Heart right ventricle (tissue), 16 donors: ENCODE measurements around the gene TYK2. TPM values are rescaled to one million over a fixed set of nuclear protein-coding genes. Genes with fewer than 3 reads are reported as not detected.
"Not testable (repeated sequence)": the region's sequence is repeated elsewhere in the genome, so short reads cannot be mapped to it uniquely, and the experiment has no call there.

Experiments
- ATAC-seq, 8 donors: fragments of 200-7000 bp; cut with Tn5 transposase; one replicate each; pipeline ENCODE4 v1.9.1; 2020; ENCODE audit warnings: mild to moderate bottlenecking in 8 of 8, moderate library complexity in 8 of 8, moderate number of reproducible peaks in 1 of 8
- DNase-seq, 2 donors: peaks; one replicate each; pipeline ENCODE4 v3.0.0-alpha.2; 2020
- H3K27ac ChIP-seq, 10 donors: fragments of 200-600 bp; sonication (generic) in 2 of 10; one replicate each; pipeline versions ENCODE4 v1.5.0 to v1.8.0; 2020 to 2022; ENCODE audit warnings: mild to moderate bottlenecking in 3 of 10
- H3K27me3 ChIP-seq, 7 donors: fragments of 200-600 bp; one replicate each; pipeline ENCODE4 v1.8.0; 2021 to 2022; ENCODE audit warnings: mild to moderate bottlenecking in 2 of 7
- H3K36me3 ChIP-seq, 9 donors: fragments of 200-600 bp; sonication (generic) in 1 of 9; one replicate each; pipeline versions ENCODE4 v1.5.0 to v1.8.0; 2020 to 2022; ENCODE audit warnings: mild to moderate bottlenecking in 2 of 9
- H3K4me1 ChIP-seq, 9 donors: fragments of 200-600 bp; sonication (generic) in 1 of 9; one replicate each; pipeline versions ENCODE4 v1.5.0 to v1.8.0; 2020 to 2022; ENCODE audit warnings: mild to moderate bottlenecking in 4 of 9
- H3K4me3 ChIP-seq, 10 donors: fragments of 200-600 bp; sonication (generic) in 2 of 10; one replicate each; pipeline versions ENCODE4 v1.5.0 to v1.8.0; 2020 to 2022; ENCODE audit warnings: mild to moderate bottlenecking in 7 of 10, moderate library complexity in 2 of 10
- H3K9me3 ChIP-seq, 11 donors: fragments of 200-600 bp in 10 of 11; sonication (generic) in 2 of 11; one replicate each; pipeline versions ENCODE4 v1.5.0 to v1.8.0; 2013 to 2022; ENCODE audit warnings: mild to moderate bottlenecking in 2 of 11, control low read depth in 1 of 11, moderate library complexity in 1 of 11
- WGBS, 2 donors: extraction: QIAGEN DNeasy Blood & Tissue Kit; methylation state at CpG; one replicate each; pipeline ENCODE4 v1.1.7; 2013; ENCODE audit warnings: inconsistent platforms in 1 of 2; 5-methylcytosine and 5-hydroxymethylcytosine counted together
- intact Hi-C, 10 donors: fragments of 100-400 bp; cut with DNase I; formaldehyde crosslinking; loops; one replicate each; pipeline versions ENCODE4 v1.11.1 to v1.14.2; 2022
- polyA plus RNA-seq, 2 donors: library from polyadenylated mRNA; stranded (reverse); fragments of 200-250 nt; gene quantifications; one replicate each; pipeline ENCODE4 v1.2.3, GENCODE V29; 2013
- total RNA-seq, 10 donors: library from RNA; stranded (reverse); fragmentation: NEBNext Ultra II Directional in 3 of 10; extraction: Animal tissue kit (Norgen Biotek cat#: 25700) in 3 of 10; gene quantifications; one replicate each; pipeline versions ENCODE4 v1.2.1 to v1.2.4, GENCODE V29; 2021 to 2023
- TF ChIP-seq, protein P1 (sequence below), 9 donors: fragments of 200-600 bp; sonication (generic) in 2 of 9; IDR thresholded peaks; one replicate each; pipeline versions ENCODE4 v1.5.0 to v1.8.0; 2021 to 2022; ENCODE audit warnings: antibody characterized with exemption in 9 of 9, mild to moderate bottlenecking in 5 of 9, moderate library complexity in 1 of 9
- donor health status: Arrhythmogenic right ventricular cardiomyopathy.
- donor health status: ischemic (EF 13 %, LVEDD 7.1; RV severe dilation, severe dysfunction).
- donor health status: healthy with polysubstance abuse.
- donor health status: DM: no; HTN: yes; CAD: no.
- donor health status: DM: no; HTN: no; CAD: no.
- donor health status: ischemic (EF 25% LVEDD 6.9; RV normal size, moderate dysfunction).
- donor health status: ischemic (EF 25% LVEDD 5.7; RV mildly dilated, moderate dysfunction).
- donor health status: healthy.
- donor health status: DM: yes; HTN: yes; CAD: no.
- donor health status: Ischemic cardiomyopathy.
- donor health status: ischemic (EF 35%, LVEDD 5.7; RV mildly dilated, moderate dysfunction).
- donor health status: nonischemic (EF 11% LVEDD 7.7; RV severe dilation, severe dysfunction).
- donor health status: DM: yes; HTN: yes; CAD: no.
- donor health status: PGD.
- donor health status: ischemic (EF 29% LVEDD 5.4; RV normal size, mild dysfunction).
- donor health status: nonischemic (EF 23%, LVEDD 6.1; RV moderate dilation, normal function).

The TYK2 gene
- total and polyA plus RNA-seq, 12 donors: 37.0 to 182 (median 57.8) TPM

DNA sequence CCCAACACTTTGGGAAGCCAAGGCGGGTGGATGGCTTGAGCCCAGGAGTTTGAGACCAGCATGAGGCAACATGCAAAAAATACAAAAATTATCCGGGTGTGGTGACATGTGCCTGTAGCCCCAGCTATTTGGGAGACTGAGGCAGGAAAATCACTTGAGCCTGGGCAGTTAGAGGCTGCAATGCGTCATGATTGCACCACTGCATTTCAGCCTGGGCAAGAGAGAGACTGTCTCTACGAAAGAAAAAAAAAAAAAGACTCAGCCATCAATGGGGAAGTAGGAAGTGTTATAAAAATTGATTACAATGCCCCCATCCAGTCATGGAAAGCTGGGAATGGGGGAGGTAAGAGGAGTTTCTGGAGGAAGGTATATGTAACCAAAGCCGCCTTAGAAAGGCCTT is 5.4 kb downstream of the TYK2 start:
- intact Hi-C loops: loop anchor here in 1 of 10 donors (5.0 kb wide), 1 partner anchor 38 kb away; the partner anchor contains the start of gene ICAM3
- Histone ChIP-seq H3K4me3 (no peak overlapping the region), H3K36me3 (peaks cover 0 to 79% (median 18%) of the 10 kb centered on the region in 9 donors), H3K4me1 (peaks cover 0 to 38% (median 13%) of the 10 kb centered on the region in 9 donors), H3K27ac (no peak overlapping the region), H3K27me3 (no peaks in the 10 kb centered on the region), H3K9me3 (no peaks in the 10 kb centered on the region)
- DNase-seq (no peak), ATAC-seq (no peak)
- TF ChIP-seq, protein P1, sequence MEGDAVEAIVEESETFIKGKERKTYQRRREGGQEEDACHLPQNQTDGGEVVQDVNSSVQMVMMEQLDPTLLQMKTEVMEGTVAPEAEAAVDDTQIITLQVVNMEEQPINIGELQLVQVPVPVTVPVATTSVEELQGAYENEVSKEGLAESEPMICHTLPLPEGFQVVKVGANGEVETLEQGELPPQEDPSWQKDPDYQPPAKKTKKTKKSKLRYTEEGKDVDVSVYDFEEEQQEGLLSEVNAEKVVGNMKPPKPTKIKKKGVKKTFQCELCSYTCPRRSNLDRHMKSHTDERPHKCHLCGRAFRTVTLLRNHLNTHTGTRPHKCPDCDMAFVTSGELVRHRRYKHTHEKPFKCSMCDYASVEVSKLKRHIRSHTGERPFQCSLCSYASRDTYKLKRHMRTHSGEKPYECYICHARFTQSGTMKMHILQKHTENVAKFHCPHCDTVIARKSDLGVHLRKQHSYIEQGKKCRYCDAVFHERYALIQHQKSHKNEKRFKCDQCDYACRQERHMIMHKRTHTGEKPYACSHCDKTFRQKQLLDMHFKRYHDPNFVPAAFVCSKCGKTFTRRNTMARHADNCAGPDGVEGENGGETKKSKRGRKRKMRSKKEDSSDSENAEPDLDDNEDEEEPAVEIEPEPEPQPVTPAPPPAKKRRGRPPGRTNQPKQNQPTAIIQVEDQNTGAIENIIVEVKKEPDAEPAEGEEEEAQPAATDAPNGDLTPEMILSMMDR (IDR thresholded peaks at IDR 0.05): no peak
- 89 to 91% methylated on average over 5 of the region's 5 CpGs for WGBS, 2 donors

DNA sequence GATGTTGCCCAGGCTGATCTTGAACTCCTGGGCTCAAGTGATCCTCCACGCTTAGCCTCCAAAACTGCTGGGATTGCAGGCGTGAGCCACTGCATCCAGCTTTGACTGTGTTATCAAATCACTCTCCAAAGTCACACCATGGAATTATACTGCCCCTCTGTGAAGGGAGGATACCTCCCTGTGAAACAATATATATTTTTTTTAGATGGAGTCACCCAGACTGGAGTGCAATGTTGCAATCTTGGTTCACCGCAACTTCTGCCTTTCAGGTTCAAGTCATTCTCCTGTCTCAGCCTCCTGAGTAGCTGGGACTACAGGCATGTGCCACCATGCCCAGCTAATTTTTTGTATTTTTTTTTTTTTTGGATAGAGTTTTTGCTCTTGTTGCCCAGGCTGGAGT is 7.7 kb downstream of the TYK2 start:
- Histone ChIP-seq H3K9me3 (no peaks in the 10 kb centered on the region), H3K4me1 (peaks cover 0 to 22% (median 0%) of the 10 kb centered on the region in 9 donors), H3K27me3 (no peaks in the 10 kb centered on the region), H3K4me3 (no peak overlapping the region), H3K36me3 (peaks cover 0 to 89% (median 19%) of the 10 kb centered on the region in 9 donors), H3K27ac (peak overlapping the region in 1 of 10 donors; percentile 74)
- TF ChIP-seq, protein P1 (IDR thresholded peaks at IDR 0.05): no peak
- no peak for DNase-seq
- no peak for ATAC-seq
- WGBS, 2 donors: 91 to 97% methylated on average over 3 of the region's 3 CpGs
- intact Hi-C loops: no loop called here

DNA sequence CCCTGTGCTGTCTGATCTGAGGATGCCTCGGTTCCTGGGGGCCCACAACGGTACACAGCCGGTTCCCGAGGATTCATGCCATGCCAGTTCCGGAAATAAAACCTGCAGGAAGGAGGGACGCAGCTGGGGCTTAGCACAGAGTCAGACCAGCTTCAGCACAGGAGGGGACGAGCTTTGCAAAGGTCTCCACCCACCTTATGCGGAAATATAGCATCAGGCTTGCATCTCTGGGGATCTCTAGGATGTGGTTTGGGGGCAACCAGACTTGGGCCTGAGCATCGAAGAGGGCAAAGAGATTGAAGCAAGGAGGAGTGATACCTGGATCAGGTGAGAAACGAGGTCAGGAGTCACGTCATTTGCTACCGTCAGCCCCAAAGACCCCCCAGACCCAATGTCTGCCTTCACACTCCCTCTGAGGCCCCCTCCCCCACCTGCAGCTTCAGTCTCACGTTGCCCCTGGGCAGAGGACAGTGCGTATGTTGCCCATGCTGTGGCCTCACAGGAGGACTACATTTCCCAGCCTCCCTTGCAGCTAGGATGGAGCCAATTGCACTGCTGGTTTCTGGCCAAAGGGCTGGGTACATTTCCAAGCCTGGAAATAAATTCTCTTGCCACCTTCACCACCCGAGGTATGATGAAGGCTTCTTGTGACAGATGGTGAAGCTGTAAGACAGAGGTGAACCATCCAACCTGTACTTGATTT is 12.1 kb downstream of the TYK2 start:
- 94 to 95% methylated on average over 15 of the region's 15 CpGs for WGBS, 2 donors
- no peaks in the 10 kb centered on the region for H3K27me3 ChIP-seq
- peaks cover 0 to 8% (median 0%) of the 10 kb centered on the region in 9 donors for H3K4me1 ChIP-seq
- H3K9me3 ChIP-seq: no peaks in the 10 kb centered on the region
- intact Hi-C loops: no loop called here
- DNase-seq (no peak), ATAC-seq (no peak)
- no peak overlapping the region for H3K4me3 ChIP-seq
- TF ChIP-seq, protein P1 (IDR thresholded peaks at IDR 0.05): no peak
- peaks cover 7 to 100% (median 32%) of the 10 kb centered on the region in 9 donors for H3K36me3 ChIP-seq
- no peak overlapping the region for H3K27ac ChIP-seq

DNA sequence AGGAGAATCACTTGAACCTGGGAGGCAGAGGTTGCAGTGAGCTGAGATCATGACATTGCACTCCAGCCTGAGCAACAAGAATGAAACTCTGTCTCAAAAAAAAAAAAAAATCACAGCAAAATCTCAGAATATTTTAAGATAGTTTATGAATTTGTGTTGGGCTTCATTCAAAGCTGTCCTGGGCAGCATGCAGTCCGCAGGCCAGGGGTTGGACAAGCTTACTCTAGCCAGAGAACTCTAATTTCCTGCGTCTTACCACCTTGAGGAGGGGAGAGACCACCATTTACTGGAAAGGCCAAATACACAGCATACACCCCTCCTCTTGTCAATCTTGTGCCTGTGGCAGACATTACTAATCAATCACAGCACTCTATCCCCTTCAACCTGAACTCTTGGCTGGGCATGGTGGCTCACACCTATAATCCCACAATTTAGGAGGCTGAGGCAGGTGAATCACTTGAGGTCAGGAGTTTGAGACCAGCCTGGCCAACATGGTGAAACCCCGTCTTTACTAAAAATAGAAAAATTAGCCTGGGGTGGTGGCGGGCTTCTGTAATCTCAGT is 13.3 kb downstream of the TYK2 start:
- H3K9me3 ChIP-seq, ATAC-seq, DNase-seq, H3K27me3 ChIP-seq, H3K4me3 ChIP-seq, intact Hi-C loops, H3K27ac ChIP-seq, H3K4me1 ChIP-seq: not testable (repeated sequence)
- peaks cover 7 to 100% (median 39%) of the 10 kb centered on the region in 9 donors for H3K36me3 ChIP-seq
- WGBS, 2 donors: 98 to 99% methylated on average over 4 of the region's 4 CpGs

DNA sequence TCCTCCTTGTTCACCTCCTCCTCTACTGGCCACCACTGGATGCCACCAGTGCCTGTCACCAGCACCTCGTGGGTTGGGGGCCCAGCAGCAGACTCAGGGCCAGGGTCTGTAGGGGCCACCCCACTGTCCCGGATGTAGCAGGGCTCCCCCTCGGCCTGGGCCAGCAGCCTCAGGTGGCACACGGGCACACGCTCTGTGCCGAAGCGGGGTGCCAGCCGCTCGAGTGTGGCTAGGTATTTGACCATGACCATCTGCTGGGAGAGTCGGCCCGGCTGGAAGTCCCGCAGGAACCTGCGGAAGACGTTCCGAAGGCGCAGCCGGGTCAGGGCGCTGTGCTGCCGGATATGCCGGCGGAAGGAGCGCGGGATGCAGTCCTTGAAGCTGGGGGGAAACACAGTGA is 14.9 kb downstream of the TYK2 start:
- intact Hi-C loops: no loop called here
- ATAC-seq: no peak
- H3K36me3 ChIP-seq: peaks cover 7 to 100% (median 46%) of the 10 kb centered on the region in 9 donors

More for the DNA sequence above, 14.9 kb downstream of the TYK2 start:
- H3K4me3 ChIP-seq: no peak overlapping the region
- WGBS, 2 donors: 96 to 97% methylated on average over 23 of the region's 23 CpGs
- no peak for DNase-seq
- no peaks in the 10 kb centered on the region for H3K9me3 ChIP-seq
- no peaks in the 10 kb centered on the region for H3K27me3 ChIP-seq
- TF ChIP-seq, protein P1 (IDR thresholded peaks at IDR 0.05): no peak
- no peak overlapping the region for H3K27ac ChIP-seq
- H3K4me1 ChIP-seq: no peaks in the 10 kb centered on the region
